Transverse colon (tissue), 4 donors: ENCODE results near the gene OCSTAMP.

Experiments
- CTCF ChIP-seq, 5 experiments: fragments of 200-600 bp in 3 of 5; fragments of 450-650 bp in 2 of 5; sonication (generic) in 3 of 5; IDR thresholded peaks; 1 replicate in 2 of 5; 2 replicates in 3 of 5; pipeline ENCODE4 v1.5.1; 2016 to 2017; ENCODE audit warnings: antibody characterized with exemption in 5 of 5, inconsistent platforms in 3 of 5, mild to moderate bottlenecking in 2 of 5, moderate library complexity in 1 of 5
- POLR2A ChIP-seq: fragments of 450-650 bp; IDR thresholded peaks from one replicate; pipeline ENCODE4 v1.6.1; 2016; ENCODE audit warnings: antibody characterized with exemption, mild to moderate bottlenecking, moderate library complexity
- POLR2AphosphoS5 ChIP-seq, 3 donors: sonication (generic); formaldehyde crosslinking; IDR thresholded peaks; one replicate each; pipeline ENCODE4 v1.6.1; 2016; ENCODE audit warnings: antibody characterized with exemption in 3 of 3

GRCh38 chr20:46594725-46595124 is 44.3 kb upstream of the OCSTAMP start:
- TF ChIP-seq CTCF (IDR thresholded peaks at IDR 0.05) = no peak
- no peak for TF ChIP-seq POLR2A
- no peak for TF ChIP-seq POLR2AphosphoS5 (IDR thresholded peaks at IDR 0.05)
